SIG-M5 treated with dmso at 0.1 percent for 504 hours (cell line): Measurements from ENCODE around the gene LDB2.

ENCODE experiments used
- DNase-seq: peaks from one replicate; lab custom pipeline; 2025; ENCODE audit not compliant: unreplicated experiment; lab: John Stamatoyannopoulos, UW

Gene LDB2

GRCh38 chr4:16692046-16692445 is 206.4 kb downstream of the LDB2 start:
- DNase-seq: no peak

- DNase-seq: no peak
Observed at GRCh38 chr4:16691450-16691849, 207.0 kb downstream of the LDB2 start.

- no peak for DNase-seq
Observed at GRCh38 chr4:16687845-16688244, 210.6 kb downstream of the LDB2 start.

- no peak for DNase-seq
Observed at GRCh38 chr4:16687011-16687410, 211.4 kb downstream of the LDB2 start.

- no peak for DNase-seq
Observed at GRCh38 chr4:16686195-16686594, 212.2 kb downstream of the LDB2 start.

GRCh38 chr4:16685536-16685935 is 212.9 kb downstream of the LDB2 start:
- DNase-seq: no peak

GRCh38 chr4:16684935-16685334 is 213.5 kb downstream of the LDB2 start:
- DNase-seq: no peak

- DNase-seq: no peak
Observed at GRCh38 chr4:16684097-16684496, 214.3 kb downstream of the LDB2 start.

- no peak for DNase-seq
Observed at GRCh38 chr4:16682975-16683374, 215.5 kb downstream of the LDB2 start.

- DNase-seq: no peak
Observed at GRCh38 chr4:16677001-16677944, 221.2 kb downstream of the LDB2 start.

- no peak for DNase-seq
Observed at GRCh38 chr4:16676230-16676770, 222.1 kb downstream of the LDB2 start.

GRCh38 chr4:16674082-16674481 is 224.4 kb downstream of the LDB2 start:
- DNase-seq: no peak

- no peak for DNase-seq
Observed at GRCh38 chr4:16672421-16672820, 226.0 kb downstream of the LDB2 start.

GRCh38 chr4:16671741-16672140 is 226.7 kb downstream of the LDB2 start:
- no peak for DNase-seq

- DNase-seq: no peak
Observed at GRCh38 chr4:16670727-16671126, 227.7 kb downstream of the LDB2 start.

GRCh38 chr4:16669036-16669435 is 229.4 kb downstream of the LDB2 start:
- no peak for DNase-seq

GRCh38 chr4:16668488-16668887 is 230.0 kb downstream of the LDB2 start:
- no peak for DNase-seq

GRCh38 chr4:16667464-16667863 is 231.0 kb downstream of the LDB2 start:
- no peak for DNase-seq

GRCh38 chr4:16665942-16666551 is 232.4 kb downstream of the LDB2 start:
- DNase-seq: no peak

GRCh38 chr4:16663732-16664131 is 234.7 kb downstream of the LDB2 start:
- no peak for DNase-seq

GRCh38 chr4:16663307-16663706 is 235.1 kb downstream of the LDB2 start:
- DNase-seq: no peak

GRCh38 chr4:16661813-16662212 is 236.6 kb downstream of the LDB2 start:
- no peak for DNase-seq
